ENCODE results near the gene AK8.

The AK8 gene

DNA sequence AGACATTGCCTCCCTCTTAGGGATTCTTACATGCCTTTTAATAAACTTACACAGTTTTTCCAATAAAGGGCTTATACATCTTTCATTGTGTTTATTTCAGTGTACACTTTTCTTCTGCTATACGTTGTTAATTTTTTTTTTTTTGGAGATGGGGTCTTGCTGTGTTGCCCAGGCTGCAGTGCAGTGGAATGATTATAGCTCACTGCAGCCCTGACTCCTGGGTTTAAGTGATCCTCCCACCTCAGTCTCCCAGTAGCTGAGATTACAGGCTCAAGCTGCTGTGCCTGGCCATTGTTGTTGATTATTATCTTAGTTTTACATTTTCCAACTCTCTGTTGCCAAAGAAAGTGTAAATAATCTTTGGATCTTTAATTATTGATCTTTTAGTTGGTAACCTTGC lies 118.0 kb downstream of the AK8 start:
- TF ChIP-seq REST (IDR thresholded peaks at IDR 0.05; ENCODE audit: low read depth) (no peak), CREB1 (IDR thresholded peaks at IDR 0.05; ENCODE audit: low read depth) (no peak), RAD21 (IDR thresholded peaks at IDR 0.05; ENCODE audit: low read depth) (no peak), CEBPB (IDR thresholded peaks at IDR 0.05) (no peak), EGR1 (IDR thresholded peaks at IDR 0.05) (no peak), TAF1 (IDR thresholded peaks at IDR 0.05; ENCODE audit: low read depth) (no peak), FOXM1 (IDR thresholded peaks at IDR 0.05; ENCODE audit: borderline replicate concordance, low read depth) (no peak)
- TF ChIP-seq, protein P1, sequence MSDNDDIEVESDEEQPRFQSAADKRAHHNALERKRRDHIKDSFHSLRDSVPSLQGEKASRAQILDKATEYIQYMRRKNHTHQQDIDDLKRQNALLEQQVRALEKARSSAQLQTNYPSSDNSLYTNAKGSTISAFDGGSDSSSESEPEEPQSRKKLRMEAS (IDR thresholded peaks at IDR 0.05): no peak

- TF ChIP-seq EP300 (IDR thresholded peaks at IDR 0.05; ENCODE audit: borderline replicate concordance) (no peak), RAD21 (IDR thresholded peaks at IDR 0.05; ENCODE audit: low read depth) (no peak), TCF12 (IDR thresholded peaks at IDR 0.05; ENCODE audit: low read depth) (no peak), NFIC (IDR thresholded peaks at IDR 0.05) (no peak), TEAD4 (IDR thresholded peaks at IDR 0.05) (no peak), CEBPB (IDR thresholded peaks at IDR 0.05) (no peak), ZBTB7A (IDR thresholded peaks at IDR 0.05; ENCODE audit: low read depth) (no peak), EGR1 (IDR thresholded peaks at IDR 0.05) (no peak), CREB1 (IDR thresholded peaks at IDR 0.05; ENCODE audit: low read depth) (no peak), REST (IDR thresholded peaks at IDR 0.05; ENCODE audit: low read depth) (no peak), TAF1 (IDR thresholded peaks at IDR 0.05; ENCODE audit: low read depth) (no peak)
- TF ChIP-seq, protein P1 (IDR thresholded peaks at IDR 0.05): no peak
Observed at GRCh38 chr9:132757016-132757415, 121.1 kb downstream of the AK8 start.

DNA sequence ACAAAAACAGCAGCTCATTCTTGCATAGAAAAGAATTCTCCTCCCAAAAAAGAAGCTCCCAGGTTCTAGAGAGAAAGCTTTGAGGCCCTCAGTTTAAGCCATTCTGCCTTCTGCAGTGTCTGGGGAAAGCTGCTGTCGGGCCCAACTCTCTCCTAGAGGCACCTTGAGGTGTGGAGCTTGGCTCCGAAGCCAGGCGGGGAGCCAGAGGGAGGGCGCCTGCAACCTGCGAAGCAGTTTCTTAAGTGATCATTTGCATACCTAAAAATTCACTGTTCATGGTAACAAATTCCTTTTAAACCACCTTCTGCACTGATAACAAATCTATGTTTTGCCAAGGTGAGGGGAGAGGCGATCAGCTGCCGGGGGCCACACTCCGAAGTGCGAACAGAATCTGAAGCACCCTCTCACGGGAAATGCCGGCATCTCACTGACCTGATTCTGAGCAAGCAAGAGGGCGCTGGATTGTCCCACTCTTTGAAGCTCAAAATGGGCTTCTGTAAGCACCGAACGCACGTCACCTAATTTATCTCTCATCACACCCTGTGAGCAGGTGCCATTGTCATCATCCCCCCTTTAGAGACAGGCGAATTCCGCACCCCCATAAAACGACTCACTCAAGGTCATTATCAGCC lies 121.8 kb downstream of the AK8 start:
- TF ChIP-seq TCF12 (IDR thresholded peaks at IDR 0.05; ENCODE audit: low read depth) (no peak), CREB1 (IDR thresholded peaks at IDR 0.05; ENCODE audit: low read depth) (no peak), YY1 (IDR thresholded peaks at IDR 0.05; ENCODE audit: low read depth) (no peak), NFIC (IDR thresholded peaks at IDR 0.05) (no peak), EGR1 (IDR thresholded peaks at IDR 0.05) (no peak), ZBTB7A (IDR thresholded peaks at IDR 0.05; ENCODE audit: low read depth) (no peak), RAD21 (IDR thresholded peaks at IDR 0.05; ENCODE audit: low read depth) (no peak), REST (IDR thresholded peaks at IDR 0.05; ENCODE audit: low read depth) (no peak)
- TF ChIP-seq, protein P2, sequence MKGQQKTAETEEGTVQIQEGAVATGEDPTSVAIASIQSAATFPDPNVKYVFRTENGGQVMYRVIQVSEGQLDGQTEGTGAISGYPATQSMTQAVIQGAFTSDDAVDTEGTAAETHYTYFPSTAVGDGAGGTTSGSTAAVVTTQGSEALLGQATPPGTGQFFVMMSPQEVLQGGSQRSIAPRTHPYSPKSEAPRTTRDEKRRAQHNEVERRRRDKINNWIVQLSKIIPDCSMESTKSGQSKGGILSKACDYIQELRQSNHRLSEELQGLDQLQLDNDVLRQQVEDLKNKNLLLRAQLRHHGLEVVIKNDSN (IDR thresholded peaks at IDR 0.05): no peak

DNA sequence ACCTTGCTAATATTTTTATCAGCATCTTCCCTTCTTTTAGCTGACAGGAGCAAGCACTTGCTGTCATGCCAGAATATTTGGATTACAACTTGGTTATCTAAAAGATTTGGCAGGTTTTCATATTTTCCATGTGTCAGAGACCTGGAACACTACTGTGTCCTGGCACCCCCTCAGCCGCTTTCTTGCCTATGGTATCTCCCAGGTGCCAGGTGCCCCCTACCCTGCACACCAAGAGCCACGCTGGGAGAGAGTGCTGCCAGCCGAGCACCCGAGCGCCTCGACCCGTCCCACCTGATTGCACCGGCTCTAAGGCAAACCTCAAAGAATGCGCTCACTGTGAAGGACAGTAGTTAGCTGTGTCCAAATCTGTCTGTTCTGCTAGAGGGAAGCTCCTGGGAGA lies 123.0 kb downstream of the AK8 start:
- TF ChIP-seq TAF1 (IDR thresholded peaks at IDR 0.05; ENCODE audit: low read depth) (no peak), TCF12 (IDR thresholded peaks at IDR 0.05; ENCODE audit: low read depth) (no peak), CREB1 (IDR thresholded peaks at IDR 0.05; ENCODE audit: low read depth) (no peak)

GRCh38 chr9:132754236-132754635 lies 123.8 kb downstream of the AK8 start:
- TF ChIP-seq, protein P2 (IDR thresholded peaks at IDR 0.05): no peak
- TF ChIP-seq, protein P1 (IDR thresholded peaks at IDR 0.05): no peak
- TF ChIP-seq CREB1 (IDR thresholded peaks at IDR 0.05; ENCODE audit: low read depth) (no peak), EGR1 (IDR thresholded peaks at IDR 0.05) (no peak), ZBTB7A (IDR thresholded peaks at IDR 0.05; ENCODE audit: low read depth) (no peak), REST (IDR thresholded peaks at IDR 0.05; ENCODE audit: low read depth) (no peak), FOXM1 (IDR thresholded peaks at IDR 0.05; ENCODE audit: borderline replicate concordance, low read depth) (no peak), TEAD4 (IDR thresholded peaks at IDR 0.05) (no peak), TAF1 (IDR thresholded peaks at IDR 0.05; ENCODE audit: low read depth) (no peak), EP300 (IDR thresholded peaks at IDR 0.05; ENCODE audit: borderline replicate concordance) (no peak), YY1 (IDR thresholded peaks at IDR 0.05; ENCODE audit: low read depth) (no peak), RAD21 (IDR thresholded peaks at IDR 0.05; ENCODE audit: low read depth) (no peak), NFIC (IDR thresholded peaks at IDR 0.05) (no peak), TCF12 (IDR thresholded peaks at IDR 0.05; ENCODE audit: low read depth) (no peak), CEBPB (IDR thresholded peaks at IDR 0.05) (no peak)

All from Ishikawa (cell line).